SK-N-SH treated with all-trans-retinoic acid at 6 μM for 48 hours (cell line): ENCODE results near the gene SCPEP1.

ENCODE experiments used
- BACH2 ChIP-seq: fragments of 250-450 bp; sonication (Bioruptor Pico); IDR thresholded peaks from 2 replicates; pipeline ENCODE4 v1.9.0; 2021; ENCODE audit warnings: mild to moderate bottlenecking, borderline replicate concordance
- PPARA ChIP-seq: fragments of 250-450 bp; sonication (Bioruptor Pico); IDR thresholded peaks from 2 replicates; pipeline ENCODE4 v1.5.0; 2020; ENCODE audit warnings: mild to moderate bottlenecking, borderline replicate concordance
- SNAI2 ChIP-seq: fragments of 250-450 bp; sonication (Bioruptor Pico); IDR thresholded peaks from 2 replicates; pipeline ENCODE4 v1.5.0; 2020; ENCODE audit warnings: mild to moderate bottlenecking, moderate library complexity
- ZFP3 ChIP-seq: fragments of 250-450 bp; sonication (Bioruptor Pico); IDR thresholded peaks from 2 replicates; pipeline ENCODE4 v1.5.0; 2020; ENCODE audit warnings: mild to moderate bottlenecking, moderate library complexity
- ZNF565 ChIP-seq: fragments of 450-650 bp; formaldehyde crosslinking; conservative IDR thresholded peaks from 2 replicates; pipeline ENCODE4 v1.5.0; 2020; ENCODE audit warnings: low read depth, mild to moderate bottlenecking, moderate library complexity
- TF ChIP-seq, protein P1 (sequence below): fragments of 250-450 bp; sonication (Bioruptor Pico); IDR thresholded peaks from 2 replicates; pipeline ENCODE4 v1.5.1; 2020; ENCODE audit warnings: low read depth, mild to moderate bottlenecking, moderate library complexity
- TF ChIP-seq, protein P2 (sequence below): fragments of 250-450 bp; sonication (Bioruptor Pico); IDR thresholded peaks from 2 replicates; pipeline ENCODE4 v1.8.0; 2020; ENCODE audit warnings: mild to moderate bottlenecking, moderate library complexity, borderline replicate concordance

DNA sequence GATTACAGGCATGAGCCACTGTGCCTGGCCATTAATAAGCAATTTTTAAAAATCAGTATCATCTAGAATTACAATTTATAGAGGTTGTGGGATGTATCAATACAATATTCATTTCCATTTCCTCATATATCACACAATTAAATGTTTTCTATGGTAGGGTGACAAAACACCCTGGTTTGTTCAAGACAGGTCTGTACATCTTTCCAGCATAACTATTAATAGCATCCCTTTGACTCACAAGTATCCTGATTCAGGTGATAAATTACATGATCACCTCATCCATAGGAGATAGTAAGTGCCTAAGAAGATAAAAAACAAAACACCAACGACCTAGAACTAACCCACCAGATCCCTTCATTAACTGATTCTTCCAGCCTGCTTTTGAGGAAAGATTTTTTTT is 30.2 kb upstream of the SCPEP1 start:
- TF ChIP-seq, protein P1, sequence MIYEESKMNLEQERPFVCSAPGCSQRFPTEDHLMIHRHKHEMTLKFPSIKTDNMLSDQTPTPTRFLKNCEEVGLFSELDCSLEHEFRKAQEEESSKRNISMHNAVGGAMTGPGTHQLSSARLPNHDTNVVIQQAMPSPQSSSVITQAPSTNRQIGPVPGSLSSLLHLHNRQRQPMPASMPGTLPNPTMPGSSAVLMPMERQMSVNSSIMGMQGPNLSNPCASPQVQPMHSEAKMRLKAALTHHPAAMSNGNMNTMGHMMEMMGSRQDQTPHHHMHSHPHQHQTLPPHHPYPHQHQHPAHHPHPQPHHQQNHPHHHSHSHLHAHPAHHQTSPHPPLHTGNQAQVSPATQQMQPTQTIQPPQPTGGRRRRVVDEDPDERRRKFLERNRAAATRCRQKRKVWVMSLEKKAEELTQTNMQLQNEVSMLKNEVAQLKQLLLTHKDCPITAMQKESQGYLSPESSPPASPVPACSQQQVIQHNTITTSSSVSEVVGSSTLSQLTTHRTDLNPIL (CRISPR knock-in tag): no peak
- TF ChIP-seq BACH2 (CRISPR knock-in tag) (no peak), ZNF565 (no peak), ZFP3 (CRISPR knock-in tag) (no peak), SNAI2 (CRISPR knock-in tag) (no peak), PPARA (CRISPR knock-in tag) (no peak)
- TF ChIP-seq, protein P2, sequence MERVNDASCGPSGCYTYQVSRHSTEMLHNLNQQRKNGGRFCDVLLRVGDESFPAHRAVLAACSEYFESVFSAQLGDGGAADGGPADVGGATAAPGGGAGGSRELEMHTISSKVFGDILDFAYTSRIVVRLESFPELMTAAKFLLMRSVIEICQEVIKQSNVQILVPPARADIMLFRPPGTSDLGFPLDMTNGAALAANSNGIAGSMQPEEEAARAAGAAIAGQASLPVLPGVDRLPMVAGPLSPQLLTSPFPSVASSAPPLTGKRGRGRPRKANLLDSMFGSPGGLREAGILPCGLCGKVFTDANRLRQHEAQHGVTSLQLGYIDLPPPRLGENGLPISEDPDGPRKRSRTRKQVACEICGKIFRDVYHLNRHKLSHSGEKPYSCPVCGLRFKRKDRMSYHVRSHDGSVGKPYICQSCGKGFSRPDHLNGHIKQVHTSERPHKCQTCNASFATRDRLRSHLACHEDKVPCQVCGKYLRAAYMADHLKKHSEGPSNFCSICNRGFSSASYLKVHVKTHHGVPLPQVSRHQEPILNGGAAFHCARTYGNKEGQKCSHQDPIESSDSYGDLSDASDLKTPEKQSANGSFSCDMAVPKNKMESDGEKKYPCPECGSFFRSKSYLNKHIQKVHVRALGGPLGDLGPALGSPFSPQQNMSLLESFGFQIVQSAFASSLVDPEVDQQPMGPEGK (CRISPR knock-in tag): no peak
